Astrocyte of the cerebellum (primary cell): ENCODE data around the gene SLC31A2.
A peak's percentile ranks its signal among the peaks of the same experiment; 100 is the strongest.

Source experiments
- DNase-seq: peaks from one replicate; pipeline ENCODE4 v3.0.0-alpha.2; 2011; ENCODE audit warnings: low read depth
- H3K4me3 ChIP-seq: 2 replicates; pipeline ENCODE4 v1.5.1; 2011; ENCODE audit warnings: mild to moderate bottlenecking, low read depth, low read length, moderate library complexity
- in situ Hi-C: cut with HindIII; loops from 2 replicates; pipeline ENCODE4 v1.10.0; 2017; ENCODE audit warnings: low sequenced_read_pairs
- TF ChIP-seq, protein P1 (sequence below): IDR thresholded peaks from 2 replicates; pipeline ENCODE4 v1.5.1; 2012; ENCODE audit warnings: low read length, low read depth, moderate library complexity, mild to moderate bottlenecking; ENCODE audit errors: missing control alignments

Gene SLC31A2

GRCh38 chr9:113160571-113160970 is 9.8 kb downstream of the SLC31A2 start:
- no peak for DNase-seq
- TF ChIP-seq, protein P1, sequence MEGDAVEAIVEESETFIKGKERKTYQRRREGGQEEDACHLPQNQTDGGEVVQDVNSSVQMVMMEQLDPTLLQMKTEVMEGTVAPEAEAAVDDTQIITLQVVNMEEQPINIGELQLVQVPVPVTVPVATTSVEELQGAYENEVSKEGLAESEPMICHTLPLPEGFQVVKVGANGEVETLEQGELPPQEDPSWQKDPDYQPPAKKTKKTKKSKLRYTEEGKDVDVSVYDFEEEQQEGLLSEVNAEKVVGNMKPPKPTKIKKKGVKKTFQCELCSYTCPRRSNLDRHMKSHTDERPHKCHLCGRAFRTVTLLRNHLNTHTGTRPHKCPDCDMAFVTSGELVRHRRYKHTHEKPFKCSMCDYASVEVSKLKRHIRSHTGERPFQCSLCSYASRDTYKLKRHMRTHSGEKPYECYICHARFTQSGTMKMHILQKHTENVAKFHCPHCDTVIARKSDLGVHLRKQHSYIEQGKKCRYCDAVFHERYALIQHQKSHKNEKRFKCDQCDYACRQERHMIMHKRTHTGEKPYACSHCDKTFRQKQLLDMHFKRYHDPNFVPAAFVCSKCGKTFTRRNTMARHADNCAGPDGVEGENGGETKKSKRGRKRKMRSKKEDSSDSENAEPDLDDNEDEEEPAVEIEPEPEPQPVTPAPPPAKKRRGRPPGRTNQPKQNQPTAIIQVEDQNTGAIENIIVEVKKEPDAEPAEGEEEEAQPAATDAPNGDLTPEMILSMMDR: no peak
- in situ Hi-C loops: no loop called here
- no peak overlapping the region for H3K4me3 ChIP-seq

- H3K4me3 ChIP-seq: no peak overlapping the region
- TF ChIP-seq, protein P1: no peak
- in situ Hi-C loops: no loop called here
- no peak for DNase-seq
Observed at GRCh38 chr9:113163001-113163400, 12.2 kb downstream of the SLC31A2 start.

- H3K4me3 ChIP-seq: no peak overlapping the region
- peak; percentile 8 for DNase-seq
- in situ Hi-C loops: no loop called here
- TF ChIP-seq, protein P1: no peak
Observed at GRCh38 chr9:113164536-113165300, 13.9 kb downstream of the SLC31A2 start.

GRCh38 chr9:113166039-113166438 is 15.2 kb downstream of the SLC31A2 start:
- TF ChIP-seq, protein P1: no peak
- in situ Hi-C loops: no loop called here
- no peak overlapping the region for H3K4me3 ChIP-seq
- DNase-seq: no peak

DNA sequence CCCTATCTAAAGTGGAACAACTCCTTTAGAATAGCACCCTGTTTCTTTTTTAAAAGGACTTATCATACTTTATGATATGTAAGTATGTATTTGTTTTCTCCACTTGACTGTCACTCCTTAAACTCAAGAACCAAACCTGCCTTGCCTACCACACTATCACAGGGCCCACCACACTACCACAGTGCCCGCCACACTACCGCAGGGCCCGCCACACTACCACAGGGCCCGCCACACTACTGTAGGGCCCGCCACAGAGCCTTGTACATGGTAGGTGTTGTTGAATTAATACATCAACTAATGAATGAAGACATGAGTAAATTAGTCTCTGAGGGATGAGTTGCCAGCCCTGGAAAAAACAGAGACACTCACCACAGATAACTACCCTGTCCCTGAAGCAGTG is 18.0 kb downstream of the SLC31A2 start:
- no peak for DNase-seq
- in situ Hi-C loops: no loop called here
- H3K4me3 ChIP-seq: no peak overlapping the region
- TF ChIP-seq, protein P1: no peak

DNA sequence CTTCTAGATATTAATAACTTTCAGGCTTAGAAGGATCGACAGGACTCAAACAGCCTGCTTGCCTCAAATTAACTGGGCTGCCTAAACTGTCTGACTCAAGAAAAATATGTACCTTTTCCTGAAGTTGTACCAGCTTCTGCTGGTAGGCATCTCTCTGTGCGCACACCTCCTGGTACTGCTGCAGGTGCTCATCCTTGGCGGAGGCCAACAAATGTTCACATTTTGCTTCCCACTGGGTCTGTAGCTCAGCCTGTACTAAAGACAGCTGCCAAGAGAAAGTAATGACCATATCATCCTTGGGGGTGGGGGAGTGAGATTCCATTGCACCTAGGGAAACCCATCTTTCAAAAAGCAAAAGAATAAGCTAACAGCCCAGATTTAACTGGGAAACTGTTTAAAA is 22.5 kb downstream of the SLC31A2 start:
- in situ Hi-C loops: no loop called here
- no peak overlapping the region for H3K4me3 ChIP-seq
- no peak for DNase-seq
- TF ChIP-seq, protein P1: no peak
